GM10847 (cell line): Measurements from ENCODE around the gene MTERF2.

Experiments used
- POLR2A ChIP-seq: IDR thresholded peaks from 2 replicates; pipeline ENCODE4 v1.6.1; 2011; ENCODE audit not compliant: insufficient read length; ENCODE audit errors: extremely low read depth

The MTERF2 gene, protein sequence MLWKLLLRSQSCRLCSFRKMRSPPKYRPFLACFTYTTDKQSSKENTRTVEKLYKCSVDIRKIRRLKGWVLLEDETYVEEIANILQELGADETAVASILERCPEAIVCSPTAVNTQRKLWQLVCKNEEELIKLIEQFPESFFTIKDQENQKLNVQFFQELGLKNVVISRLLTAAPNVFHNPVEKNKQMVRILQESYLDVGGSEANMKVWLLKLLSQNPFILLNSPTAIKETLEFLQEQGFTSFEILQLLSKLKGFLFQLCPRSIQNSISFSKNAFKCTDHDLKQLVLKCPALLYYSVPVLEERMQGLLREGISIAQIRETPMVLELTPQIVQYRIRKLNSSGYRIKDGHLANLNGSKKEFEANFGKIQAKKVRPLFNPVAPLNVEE

DNA sequence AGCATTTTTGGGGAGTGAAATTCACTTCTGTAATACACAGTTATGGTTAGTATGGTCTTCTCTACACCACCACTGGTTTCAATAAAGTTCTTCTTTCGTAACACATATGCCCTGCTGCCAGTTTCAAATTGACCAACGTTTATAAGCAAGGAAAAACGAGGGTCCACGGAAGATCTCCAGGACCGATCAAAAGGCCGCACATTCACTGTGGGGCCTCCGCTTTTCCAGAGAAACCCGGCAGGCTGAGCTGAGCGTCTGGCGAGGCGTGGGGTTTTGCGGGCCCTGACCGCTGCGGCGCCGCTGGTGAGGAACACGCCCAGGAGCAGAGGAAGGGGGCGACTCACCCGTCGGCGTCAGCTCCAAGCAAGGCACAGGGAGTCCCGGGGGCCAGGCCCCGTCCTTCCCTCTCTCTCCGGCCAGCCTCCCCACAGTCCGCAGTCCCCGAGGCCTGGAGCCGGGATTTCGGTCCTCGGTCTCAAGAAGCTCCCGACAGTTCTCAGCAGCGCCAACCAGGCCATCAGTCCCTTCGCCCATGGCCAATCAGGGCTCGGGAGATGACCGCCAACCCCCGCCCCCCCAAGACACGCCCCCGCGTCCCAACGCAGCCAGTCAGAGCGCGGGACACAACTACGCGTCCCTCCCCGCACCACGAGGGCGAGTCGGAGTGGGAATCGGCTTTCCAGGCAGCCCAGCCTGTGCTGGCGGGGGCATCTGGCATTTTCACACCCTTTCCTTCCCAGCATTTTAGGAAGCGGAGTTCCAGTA, at the start of gene MTERF2:
Gene MTERF2 (minus strand): TSS at position 522 of the 765 bp plus-strand sequence. CDS start 8,432 bp downstream, outside the sequence.
- peak; percentile 30 for TF ChIP-seq POLR2A

DNA sequence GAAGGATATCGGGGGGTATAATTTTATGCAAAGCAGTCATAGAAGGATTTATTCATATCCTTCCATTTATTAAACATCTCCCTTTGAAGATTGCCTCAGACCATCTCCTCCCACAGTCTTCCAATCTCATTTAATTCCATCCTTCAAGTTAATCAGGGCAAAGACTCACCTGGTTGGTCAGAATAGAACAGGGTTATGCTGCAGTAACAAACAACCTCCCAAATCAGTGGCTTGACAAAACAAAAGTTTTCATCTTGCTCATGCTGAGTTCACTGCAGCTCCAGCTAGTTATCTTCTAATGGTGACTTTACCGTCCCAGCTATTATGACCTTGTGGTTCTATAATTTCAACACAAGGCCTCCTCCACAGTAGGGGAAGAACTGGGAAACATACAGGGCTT, 48.8 kb upstream of the MTERF2 start:
- TF ChIP-seq POLR2A, result no peak

DNA sequence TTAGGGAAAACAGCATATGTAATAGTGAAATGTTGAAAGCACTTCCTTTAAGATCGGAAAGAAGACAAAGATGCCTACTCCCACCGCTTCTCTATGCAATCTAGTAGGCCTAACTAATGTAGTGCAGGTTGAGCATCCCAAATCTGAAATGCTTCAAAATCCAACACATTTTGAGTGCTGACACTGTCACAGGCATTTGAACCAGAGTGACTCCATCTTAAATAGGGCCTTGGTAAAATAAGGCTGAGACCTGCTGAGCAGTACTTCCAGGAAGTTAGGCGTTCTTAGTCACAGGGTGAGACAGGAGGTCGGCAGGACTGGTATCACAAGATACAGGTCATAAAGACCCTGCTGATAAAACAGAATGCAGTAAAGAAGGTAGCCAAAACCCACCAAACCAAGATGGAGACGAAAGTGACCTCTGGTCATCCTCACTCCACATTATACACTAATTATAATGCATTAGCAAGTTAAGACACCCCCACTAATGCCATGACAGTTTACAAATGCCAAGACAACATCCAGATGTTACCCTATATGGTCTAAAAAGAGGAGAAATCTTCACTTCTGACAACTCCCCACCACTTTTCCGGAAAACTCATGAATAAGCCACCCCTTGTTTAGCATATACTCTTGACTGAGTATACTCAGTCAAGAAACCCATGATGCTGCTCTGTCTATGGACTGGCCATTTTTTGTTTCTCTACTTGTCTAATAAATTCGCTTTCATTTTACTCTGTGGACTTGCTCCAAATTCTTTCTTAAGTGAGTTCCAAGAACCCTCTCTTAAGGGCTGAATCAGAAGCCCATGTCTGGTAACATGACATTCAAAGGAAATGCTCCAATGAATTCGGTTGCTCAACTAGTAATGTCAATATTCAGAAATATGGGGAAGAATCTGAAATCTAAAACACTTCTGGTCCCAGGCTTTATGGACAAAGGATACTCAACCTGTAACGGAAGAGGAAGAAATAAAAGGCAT, 47.1 kb upstream of the MTERF2 start:
- no peak for TF ChIP-seq POLR2A

GRCh38 chr12:107032266-107032665, 45.3 kb upstream of the MTERF2 start:
- TF ChIP-seq POLR2A, result no peak

DNA sequence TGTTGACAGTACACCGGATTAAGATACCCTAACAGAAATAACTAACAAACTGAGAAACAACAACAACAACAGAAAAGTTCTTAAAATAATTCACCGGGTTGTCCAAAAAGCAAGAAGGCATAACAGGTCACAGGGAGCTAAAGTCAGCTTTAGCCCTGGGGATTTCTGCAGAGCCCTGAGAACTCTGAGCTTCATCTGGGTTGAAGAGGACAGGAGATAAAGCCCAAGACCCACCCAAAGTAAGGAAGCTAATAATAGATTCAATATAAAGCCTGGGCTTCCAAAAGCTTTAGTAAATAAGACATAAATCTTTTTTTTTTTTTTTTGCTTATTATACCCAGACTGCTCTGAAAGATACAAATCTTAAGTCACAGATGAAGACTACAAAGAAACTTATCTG, 44.1 kb upstream of the MTERF2 start:
- no peak for TF ChIP-seq POLR2A

GRCh38 chr12:107029081-107029480, 42.1 kb upstream of the MTERF2 start:
- no peak for TF ChIP-seq POLR2A

- TF ChIP-seq POLR2A, result no peak
Measured at GRCh38 chr12:107027636-107028053, 40.7 kb upstream of the MTERF2 start.

- no peak for TF ChIP-seq POLR2A
Measured at GRCh38 chr12:107026806-107027635, 40.1 kb upstream of the MTERF2 start.

- no peak for TF ChIP-seq POLR2A
Measured at GRCh38 chr12:107025671-107026070, 38.7 kb upstream of the MTERF2 start.

GRCh38 chr12:107019546-107019945, 32.6 kb upstream of the MTERF2 start:
- TF ChIP-seq POLR2A, result no peak

DNA sequence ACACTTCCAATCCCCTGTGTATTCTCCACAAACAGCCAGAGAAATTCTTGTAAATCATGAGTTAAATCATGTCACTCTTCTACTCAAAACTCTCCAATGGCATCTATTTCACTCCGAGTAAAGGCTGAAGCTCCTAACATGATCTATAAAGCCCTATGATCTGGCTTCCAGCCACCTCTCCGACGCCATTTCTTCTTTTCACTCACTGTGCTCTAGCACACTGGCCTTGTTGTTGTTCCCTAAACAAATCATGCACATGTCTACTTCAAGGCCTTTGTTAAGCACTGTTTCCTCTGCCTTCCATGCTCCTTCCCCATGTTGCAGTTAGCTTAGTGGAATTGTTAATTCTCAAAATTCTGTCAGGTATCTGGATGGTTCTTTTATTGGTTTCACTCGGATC, 30.1 kb upstream of the MTERF2 start:
- no peak for TF ChIP-seq POLR2A

GRCh38 chr12:107014055-107014454, 27.1 kb upstream of the MTERF2 start:
- TF ChIP-seq POLR2A, result no peak

DNA sequence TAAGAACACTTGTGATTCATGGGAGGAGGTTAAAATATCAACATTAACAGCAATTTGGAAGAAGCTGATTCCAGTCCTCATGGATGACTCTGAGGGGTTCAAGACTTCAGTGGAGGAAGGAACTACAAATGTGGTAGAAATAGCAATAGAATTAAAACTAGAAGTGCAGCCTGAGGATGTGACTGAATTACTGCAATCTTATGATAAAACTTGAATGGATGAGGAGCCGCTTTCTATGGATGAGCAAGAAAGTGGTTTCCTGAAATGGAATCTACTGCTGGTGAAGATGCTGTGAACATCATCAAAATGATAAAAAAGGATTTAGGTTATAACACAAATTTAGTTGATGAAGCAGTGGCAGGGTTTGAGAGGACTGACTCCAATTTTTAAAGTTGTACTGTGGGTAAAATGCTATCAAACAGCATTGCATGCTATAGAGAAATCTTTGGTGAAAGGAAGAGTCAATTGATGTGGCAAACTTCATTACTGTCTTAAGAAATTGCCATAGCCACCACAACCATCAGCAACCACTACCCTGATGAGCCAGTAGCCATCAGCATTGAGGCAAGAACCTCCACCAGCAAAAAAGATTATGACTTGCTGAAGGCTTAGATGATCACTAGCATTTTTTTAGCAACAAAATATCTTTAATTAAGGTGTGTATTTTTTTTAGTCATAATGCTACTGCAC, 25.9 kb upstream of the MTERF2 start:
- no peak for TF ChIP-seq POLR2A

- TF ChIP-seq POLR2A, result no peak
Measured at GRCh38 chr12:107011519-107011918, 24.6 kb upstream of the MTERF2 start.
